Measurements from ENCODE around the gene ANKRD44.
A peak's percentile ranks its signal among the peaks of the same experiment; 100 is the strongest.
"Not testable (repeated sequence)": the region's sequence is repeated elsewhere in the genome, so short reads cannot be mapped to it uniquely, and the experiment has no call there.

ANKRD44 gene

GRCh38 chr2:197310271-197310985 lies at the start of gene ANKRD44:
Gene ANKRD44 (minus strand): TSS chr2:197310780. CDS start chr2:197310604, 176 bp downstream.
- peak; percentile 88 for DNase-seq (ENCODE audit: low spot score)

- no peak for DNase-seq (ENCODE audit: low spot score)
Measured at GRCh38 chr2:197359859-197360258, 49.3 kb upstream of the ANKRD44 start.

GRCh38 chr2:197358931-197359330 lies 48.4 kb upstream of the ANKRD44 start:
- DNase-seq (ENCODE audit: low spot score) = peak; percentile 29

GRCh38 chr2:197357986-197358385 lies 47.4 kb upstream of the ANKRD44 start:
- DNase-seq (ENCODE audit: low spot score) = no peak

- DNase-seq (ENCODE audit: low spot score) = peak; percentile 5
Measured at GRCh38 chr2:197356136-197356535, 45.6 kb upstream of the ANKRD44 start.

- no peak for DNase-seq (ENCODE audit: low spot score)
Measured at GRCh38 chr2:197354169-197354558, 43.6 kb upstream of the ANKRD44 start.

- DNase-seq (ENCODE audit: low spot score) = no peak
Measured at GRCh38 chr2:197353393-197354168, 43.0 kb upstream of the ANKRD44 start.

GRCh38 chr2:197349699-197350098 lies 39.1 kb upstream of the ANKRD44 start:
- DNase-seq (ENCODE audit: low spot score) = no peak

- DNase-seq (ENCODE audit: low spot score) = no peak
Measured at GRCh38 chr2:197348721-197349360, 38.3 kb upstream of the ANKRD44 start.

- DNase-seq (ENCODE audit: low spot score) = no peak
Measured at GRCh38 chr2:197345846-197346370, 35.3 kb upstream of the ANKRD44 start.

- DNase-seq (ENCODE audit: low spot score) = not testable (repeated sequence)
Measured at GRCh38 chr2:197343968-197344367, 33.4 kb upstream of the ANKRD44 start.

GRCh38 chr2:197340591-197340990 lies 30.0 kb upstream of the ANKRD44 start:
- DNase-seq (ENCODE audit: low spot score) = no peak

- no peak for DNase-seq (ENCODE audit: low spot score)
Measured at GRCh38 chr2:197339496-197340220, 29.1 kb upstream of the ANKRD44 start.

GRCh38 chr2:197339016-197339415 lies 28.4 kb upstream of the ANKRD44 start:
- no peak for DNase-seq (ENCODE audit: low spot score)

GRCh38 chr2:197332641-197333040 lies 22.1 kb upstream of the ANKRD44 start:
- DNase-seq (ENCODE audit: low spot score) = no peak

GRCh38 chr2:197328461-197328860 lies 17.9 kb upstream of the ANKRD44 start:
- no peak for DNase-seq (ENCODE audit: low spot score)

GRCh38 chr2:197327472-197328098 lies 17.0 kb upstream of the ANKRD44 start:
- peak; percentile 41 for DNase-seq (ENCODE audit: low spot score)

GRCh38 chr2:197327073-197327471 lies 16.5 kb upstream of the ANKRD44 start:
- DNase-seq (ENCODE audit: low spot score) = no peak

GRCh38 chr2:197324801-197325200 lies 14.2 kb upstream of the ANKRD44 start:
- no peak for DNase-seq (ENCODE audit: low spot score)

- no peak for DNase-seq (ENCODE audit: low spot score)
Measured at GRCh38 chr2:197322724-197323720, 12.4 kb upstream of the ANKRD44 start.

Data from CD4-positive, alpha-beta T cell treated with Interleukin-2 at 100 ng/mL for 4 hours (primary cell).